Stimulated activated CD4-positive, alpha-beta T cell treated with anti-CD3 and anti-CD28 coated beads, TNF-alpha, amount 100 ng/mL, for 4 hours (primary cell): ENCODE measurements around the gene TTN.

Experiments
- DNase-seq, 3 experiments: peaks; one replicate each; pipeline ENCODE4 v3.0.0-alpha.2; 2020; ENCODE audit warnings: low read depth in 3 of 3

Gene TTN

DNA sequence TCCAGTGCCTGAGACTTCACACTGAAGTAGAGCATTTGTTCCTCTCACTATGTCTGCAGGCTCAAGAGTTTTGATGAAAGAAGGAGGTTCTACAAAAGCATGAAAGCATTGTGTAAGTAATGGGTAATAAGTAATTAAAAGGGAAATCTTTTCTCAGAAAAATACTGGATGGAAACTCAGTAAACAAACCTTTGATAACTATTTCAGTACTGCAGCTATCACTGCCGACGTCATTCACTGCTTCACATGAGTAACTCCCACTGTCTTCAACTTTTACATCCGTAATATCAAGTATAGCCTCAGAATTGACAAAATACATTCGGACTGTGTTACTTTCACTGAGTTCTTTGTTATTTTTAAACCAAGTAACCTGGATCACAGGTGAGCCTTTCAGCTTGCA, 72.7 kb downstream of the TTN start:
- no peak for DNase-seq

GRCh38 chr2:178733975-178734374, 73.2 kb downstream of the TTN start:
- no peak for DNase-seq

- no peak for DNase-seq
Measured at GRCh38 chr2:178732913-178733312, 74.3 kb downstream of the TTN start.

DNA sequence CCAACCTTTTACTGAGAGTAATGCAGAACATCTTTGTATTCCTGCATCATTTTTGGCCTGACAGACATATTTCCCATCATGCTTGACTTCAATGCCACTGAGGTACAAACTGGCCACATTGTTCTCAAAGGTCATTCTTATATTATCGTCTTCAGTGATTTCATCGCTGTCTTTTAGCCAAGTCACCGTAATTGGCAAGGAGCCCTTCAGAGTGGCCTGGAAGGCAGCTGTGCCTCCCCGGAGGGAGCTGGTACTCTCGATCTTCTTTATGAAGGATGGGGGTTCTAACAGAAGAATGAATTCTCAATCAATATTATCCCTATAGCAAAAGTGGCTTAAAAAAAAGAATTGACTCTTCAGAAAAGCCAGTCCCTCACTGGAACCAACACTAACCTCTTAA, 75.9 kb downstream of the TTN start:
- DNase-seq: no peak

DNA sequence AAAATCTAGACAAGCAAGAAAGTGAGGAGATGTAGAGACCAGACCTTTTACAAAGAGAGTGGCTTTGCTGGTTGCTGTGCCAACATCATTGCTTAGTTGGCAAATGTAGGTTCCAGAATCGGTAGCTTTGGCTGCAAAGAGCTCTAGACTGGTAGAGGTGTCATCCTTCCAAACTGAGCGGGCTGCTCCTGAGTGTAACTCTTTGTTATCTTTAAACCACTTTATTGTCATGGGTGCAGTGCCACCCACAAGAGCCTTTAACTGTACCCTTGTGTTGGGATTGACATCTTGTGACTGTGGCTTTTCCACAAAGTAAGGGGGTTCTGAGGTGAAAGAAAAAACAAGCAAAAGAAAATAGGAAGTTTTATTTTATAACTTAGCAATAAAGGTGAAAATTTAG, 77.2 kb downstream of the TTN start:
- DNase-seq: no peak

DNA sequence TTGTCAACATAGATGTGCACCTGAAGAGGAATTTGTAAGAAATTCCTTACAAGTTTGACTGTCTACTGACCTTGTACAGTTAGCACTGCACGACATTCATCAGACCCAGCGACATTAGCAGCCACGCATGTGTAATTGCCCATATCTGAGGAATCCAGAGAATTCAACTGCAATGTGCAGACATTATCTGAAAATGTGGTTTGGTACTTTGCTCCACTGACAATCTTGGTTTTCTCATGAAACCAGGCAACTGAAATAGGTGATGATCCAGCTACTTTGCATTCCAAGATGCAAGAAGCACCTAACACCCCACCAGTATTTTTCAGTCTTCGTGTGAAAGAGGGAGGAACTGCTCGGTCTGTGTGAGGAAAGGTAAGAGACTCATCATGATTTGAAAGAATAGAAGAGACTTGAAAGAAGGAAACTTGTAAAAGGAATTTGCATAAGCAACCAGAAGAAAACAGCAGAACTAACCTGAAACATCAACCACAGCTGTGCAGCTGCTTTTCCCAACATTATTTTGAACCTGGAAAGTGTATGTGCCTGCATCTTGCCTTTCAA, 83.4 kb downstream of the TTN start:
- DNase-seq: no peak

DNA sequence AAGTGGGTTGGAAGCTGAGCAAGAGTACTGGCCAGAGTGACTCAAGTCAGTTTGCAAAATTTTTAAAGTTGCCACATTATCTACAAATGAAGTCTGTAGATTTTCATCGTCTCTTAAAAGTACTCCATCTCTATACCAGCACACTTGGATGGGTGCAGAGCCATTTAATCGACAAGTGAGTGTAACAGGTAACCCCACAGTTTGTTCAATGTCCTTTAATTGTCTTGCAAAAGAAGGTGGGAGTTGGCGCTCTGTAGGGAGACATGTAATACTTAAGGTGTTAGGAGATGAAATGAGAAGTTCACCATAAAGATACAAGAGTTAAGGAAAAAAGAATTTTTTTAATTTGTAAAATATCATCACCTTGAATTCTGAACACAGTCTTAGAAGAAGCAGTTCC, 84.9 kb downstream of the TTN start:
- no peak for DNase-seq

GRCh38 chr2:178718988-178719387, 88.2 kb downstream of the TTN start:
- DNase-seq: no peak

GRCh38 chr2:178718283-178718682, 88.9 kb downstream of the TTN start:
- DNase-seq: no peak

DNA sequence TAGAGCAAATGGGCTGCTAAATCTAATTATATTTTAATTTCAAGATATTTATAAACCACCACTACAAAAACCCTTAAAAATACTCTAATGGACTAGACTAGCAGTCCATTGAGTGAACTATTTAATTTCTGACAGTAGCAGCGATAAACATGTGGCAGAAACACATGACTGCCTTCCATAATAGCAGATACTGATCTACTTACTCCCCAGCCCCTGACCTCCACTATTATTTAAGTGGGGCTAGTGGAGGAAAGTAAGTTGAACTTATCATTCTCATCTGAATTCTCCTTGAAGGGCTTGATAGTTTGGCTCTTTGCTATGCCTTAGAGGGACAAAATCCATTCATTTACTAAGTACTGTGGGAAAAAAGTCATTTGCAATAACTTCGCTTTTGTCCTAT, 90.8 kb downstream of the TTN start:
- no peak for DNase-seq

DNA sequence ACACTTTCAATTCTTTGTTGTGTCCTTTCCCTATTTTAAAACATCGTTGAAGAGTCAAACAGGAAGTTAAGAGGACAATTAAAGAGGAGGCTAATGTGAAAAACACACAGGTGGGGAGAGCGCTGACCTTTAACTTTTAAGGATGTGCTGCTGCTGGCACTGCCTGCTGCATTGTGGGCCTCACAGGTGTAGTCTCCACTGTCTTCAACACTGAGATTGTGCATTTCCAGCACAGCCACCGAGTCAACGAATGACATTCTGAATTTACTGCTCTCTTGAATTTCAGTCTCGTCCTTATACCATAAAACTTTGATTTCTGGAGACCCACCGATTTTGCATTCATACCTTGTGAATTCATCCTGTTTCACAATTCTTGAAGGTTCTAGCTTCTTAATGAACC, 91.9 kb downstream of the TTN start:
- DNase-seq: no peak

GRCh38 chr2:178707476-178707875, 99.7 kb downstream of the TTN start:
- DNase-seq: no peak

DNA sequence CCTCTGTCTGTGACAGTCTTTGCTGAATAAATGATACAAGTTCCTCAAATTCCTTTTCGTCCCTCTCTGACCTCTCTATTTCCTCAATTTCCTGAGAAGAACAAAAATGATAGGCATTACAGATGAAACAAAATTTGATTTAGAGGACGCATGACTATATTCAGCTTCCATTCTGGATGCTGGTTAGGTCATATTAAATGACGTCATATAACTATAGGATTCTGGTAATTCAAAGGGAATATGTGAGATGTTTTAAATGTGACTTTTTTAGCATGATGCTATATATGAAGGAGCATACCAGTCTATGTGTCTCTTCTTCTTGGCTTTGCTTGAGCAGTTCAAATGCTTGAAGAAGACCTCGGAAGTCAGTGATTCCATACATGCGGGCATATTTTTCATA, 102.3 kb downstream of the TTN start:
- DNase-seq: no peak

DNA sequence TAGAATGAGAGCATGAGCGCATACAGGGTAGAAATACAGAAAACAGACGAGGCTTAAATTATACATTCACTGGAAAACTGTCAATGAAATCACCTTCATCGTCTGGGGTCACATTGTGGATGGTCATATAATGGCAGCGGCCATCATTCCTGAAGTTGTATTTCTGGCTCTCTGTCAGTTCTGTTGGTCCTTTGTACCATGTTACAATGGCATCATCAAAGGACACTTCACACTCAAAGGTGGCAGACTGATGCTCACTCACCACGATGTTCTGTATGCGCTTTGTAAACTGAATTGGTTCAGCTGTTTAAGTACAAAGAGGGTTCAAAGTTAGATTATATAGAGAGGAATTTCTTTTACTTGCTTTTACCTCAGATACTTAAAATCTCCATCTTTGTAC, 104.9 kb downstream of the TTN start:
- no peak for DNase-seq

DNA sequence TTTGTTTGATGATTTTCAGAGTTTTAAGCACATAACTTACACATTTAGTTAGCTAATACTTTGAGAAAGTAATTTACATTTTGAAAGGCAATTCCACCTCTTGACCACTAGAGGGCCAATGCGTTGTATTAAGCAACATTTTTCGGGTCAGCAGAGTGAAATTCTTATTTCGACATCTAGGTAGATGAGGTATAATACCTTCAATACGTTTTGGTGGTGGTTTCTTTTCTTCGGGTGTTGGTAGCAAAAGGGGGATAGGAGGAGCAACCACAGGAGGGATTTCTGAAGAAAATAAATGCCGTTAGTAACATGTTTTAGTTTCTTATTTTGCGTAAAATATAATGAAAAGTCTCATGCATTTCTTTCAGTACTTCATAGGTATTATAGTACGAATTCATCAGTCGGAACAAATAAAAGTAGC, 106.3 kb downstream of the TTN start:
- no peak for DNase-seq

DNA sequence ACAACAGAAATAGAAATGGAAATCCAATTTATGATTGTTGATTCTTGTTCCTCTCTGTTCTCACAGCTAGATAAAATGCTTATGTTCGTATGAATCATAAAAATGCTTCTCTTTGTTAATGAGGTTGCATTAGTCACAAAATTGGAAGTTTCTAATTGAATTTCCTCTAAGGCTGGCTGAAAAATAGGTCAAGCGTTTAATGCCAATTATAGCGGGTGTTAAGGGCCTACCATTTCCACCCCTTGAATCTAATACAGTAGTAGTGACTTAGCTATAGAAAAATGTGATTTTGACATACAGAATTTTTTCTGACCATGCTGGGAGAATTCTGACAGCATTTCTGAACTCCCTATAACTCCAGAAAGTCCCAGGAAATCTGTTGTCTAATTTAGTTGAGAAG, 107.1 kb downstream of the TTN start:
- no peak for DNase-seq

GRCh38 chr2:178692845-178693244, 114.4 kb downstream of the TTN start:
- DNase-seq: no peak

GRCh38 chr2:178689808-178690207, 117.4 kb downstream of the TTN start:
- DNase-seq: no peak

- no peak for DNase-seq
Measured at GRCh38 chr2:178683877-178684276, 123.3 kb downstream of the TTN start.

GRCh38 chr2:178681081-178681480, 126.1 kb downstream of the TTN start:
- no peak for DNase-seq

DNA sequence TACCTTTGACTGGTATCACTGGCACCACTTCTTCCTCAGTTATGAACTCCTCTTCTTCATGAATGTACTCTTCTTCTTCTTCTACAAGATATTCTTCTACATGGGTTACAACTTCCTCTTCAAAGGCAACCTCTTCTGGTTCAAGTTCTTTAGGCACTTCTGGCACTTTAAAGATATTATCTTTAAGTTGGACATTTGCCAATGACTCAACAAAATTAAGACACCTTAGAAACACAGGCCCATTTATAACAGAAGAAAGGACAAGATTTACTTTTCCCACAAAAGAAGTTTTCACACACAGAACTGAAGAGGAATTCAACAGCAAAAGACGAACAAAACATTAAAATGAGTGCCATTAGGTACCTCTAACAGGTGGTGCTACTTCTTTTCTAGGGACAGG, 127.3 kb downstream of the TTN start:
- no peak for DNase-seq

- no peak for DNase-seq
Measured at GRCh38 chr2:178677599-178677998, 129.6 kb downstream of the TTN start.

GRCh38 chr2:178676046-178676445, 131.2 kb downstream of the TTN start:
- DNase-seq: no peak

DNA sequence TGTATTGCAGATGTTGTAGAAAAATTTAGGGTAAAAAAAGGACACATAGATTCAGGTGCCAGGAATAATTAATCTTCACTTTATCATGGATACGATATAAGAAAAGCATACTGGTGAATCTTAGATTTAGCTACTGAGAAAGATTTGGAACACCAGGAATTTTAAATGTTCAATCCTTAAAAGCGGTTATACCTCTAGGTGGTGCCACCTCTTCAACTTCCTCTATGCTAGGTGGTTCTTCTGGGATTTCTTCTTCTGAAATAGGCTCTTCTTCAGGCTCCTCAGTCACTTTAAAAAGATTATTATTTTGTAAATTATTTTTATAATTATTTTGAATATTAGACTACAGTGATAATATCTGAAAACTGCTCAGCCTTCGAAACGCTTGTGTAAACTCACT, 133.1 kb downstream of the TTN start:
- no peak for DNase-seq

- no peak for DNase-seq
Measured at GRCh38 chr2:178666458-178666857, 140.8 kb downstream of the TTN start.
